Measurements from ENCODE around the gene BEST1.

DNA sequence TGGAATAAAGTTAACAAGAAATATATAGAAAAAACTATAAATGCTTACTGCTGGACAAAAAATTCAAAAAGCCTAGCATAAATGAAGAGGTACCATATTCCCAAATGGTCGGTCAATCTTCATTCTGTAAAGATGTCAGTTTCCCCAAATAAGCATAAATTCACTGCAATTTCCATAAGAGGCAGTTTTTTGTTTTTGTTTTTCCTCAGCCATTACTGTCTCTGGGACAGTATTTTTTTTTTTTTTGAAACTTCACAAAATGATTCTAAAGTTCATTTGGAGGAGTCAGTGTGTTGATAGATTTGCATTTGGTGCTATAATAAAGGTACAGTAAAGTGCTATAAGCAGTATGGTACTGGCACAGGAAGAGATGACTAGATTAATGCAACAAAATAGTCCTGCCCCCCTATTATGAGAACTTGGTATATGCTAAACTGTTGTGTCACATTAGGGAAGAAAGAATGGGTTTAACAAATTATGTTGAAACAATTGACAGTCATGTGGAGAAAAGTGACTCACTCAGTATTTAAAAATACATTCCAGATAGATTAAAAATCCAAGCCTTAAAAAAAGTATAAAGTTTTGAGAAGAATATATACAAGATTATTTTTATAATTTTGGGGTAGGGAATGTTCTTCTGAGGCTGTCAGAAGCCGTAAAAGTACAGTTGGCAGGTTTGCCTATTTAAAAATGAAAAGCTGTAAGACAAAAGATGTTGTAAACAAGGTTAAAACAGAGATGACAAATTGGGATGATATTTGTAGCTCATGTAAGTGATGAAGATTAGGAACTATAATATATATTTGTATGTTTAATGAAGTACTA lies 19.9 kb downstream of the BEST1 start:
- TF ChIP-seq, protein P1, sequence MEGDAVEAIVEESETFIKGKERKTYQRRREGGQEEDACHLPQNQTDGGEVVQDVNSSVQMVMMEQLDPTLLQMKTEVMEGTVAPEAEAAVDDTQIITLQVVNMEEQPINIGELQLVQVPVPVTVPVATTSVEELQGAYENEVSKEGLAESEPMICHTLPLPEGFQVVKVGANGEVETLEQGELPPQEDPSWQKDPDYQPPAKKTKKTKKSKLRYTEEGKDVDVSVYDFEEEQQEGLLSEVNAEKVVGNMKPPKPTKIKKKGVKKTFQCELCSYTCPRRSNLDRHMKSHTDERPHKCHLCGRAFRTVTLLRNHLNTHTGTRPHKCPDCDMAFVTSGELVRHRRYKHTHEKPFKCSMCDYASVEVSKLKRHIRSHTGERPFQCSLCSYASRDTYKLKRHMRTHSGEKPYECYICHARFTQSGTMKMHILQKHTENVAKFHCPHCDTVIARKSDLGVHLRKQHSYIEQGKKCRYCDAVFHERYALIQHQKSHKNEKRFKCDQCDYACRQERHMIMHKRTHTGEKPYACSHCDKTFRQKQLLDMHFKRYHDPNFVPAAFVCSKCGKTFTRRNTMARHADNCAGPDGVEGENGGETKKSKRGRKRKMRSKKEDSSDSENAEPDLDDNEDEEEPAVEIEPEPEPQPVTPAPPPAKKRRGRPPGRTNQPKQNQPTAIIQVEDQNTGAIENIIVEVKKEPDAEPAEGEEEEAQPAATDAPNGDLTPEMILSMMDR (IDR thresholded peaks at IDR 0.05) = no peak
- TF ChIP-seq POLR2A (IDR thresholded peaks at IDR 0.05) = no peak
